Adrenal gland (tissue), 5 donors: ENCODE results near the gene MBD4.

ENCODE experiments used
- CTCF ChIP-seq, 6 experiments: fragments of 450-650 bp in 4 of 6; fragments of 200-600 bp in 2 of 6; sonication (generic) in 1 of 6; IDR thresholded peaks; 1 replicate in 5 of 6; 2 replicates in 1 of 6; pipeline versions ENCODE4 v1.5.1 to v1.8.0; 2016 to 2021; ENCODE audit warnings: antibody characterized with exemption in 6 of 6, mild to moderate bottlenecking in 2 of 6, moderate library complexity in 1 of 6
- POLR2A ChIP-seq, 2 donors: fragments of 450-650 bp; IDR thresholded peaks; one replicate each; pipeline ENCODE4 v1.6.1; 2017; ENCODE audit warnings: antibody characterized with exemption in 2 of 2, mild to moderate bottlenecking in 2 of 2, moderate library complexity in 1 of 2
- donor health status: DM: no; HTN: no; CAD: no.

GRCh38 chr3:129475863-129476262, 36.1 kb upstream of the MBD4 start:
- TF ChIP-seq CTCF (IDR thresholded peaks at IDR 0.05) (no peak), POLR2A (IDR thresholded peaks at IDR 0.05) (no peak)
